Calu3 (cell line): ENCODE results near the gene MICALL1. TPM values are rescaled to one million over a fixed set of nuclear protein-coding genes. Genes with fewer than 3 reads are reported as not detected.

Experiments used
- BruUV-seq: library from RNA; stranded (reverse); fragments of 400-500 nt; replicated peaks from 2 replicates; lab custom pipeline; 2021; lab: Mats Ljungman, UMichigan
- CTCF ChIA-PET: fragments of 300-600 bp; sonication (Branson Sonifier 250); formaldehyde crosslinking; loops from one replicate; lab custom pipeline; 2022; ENCODE audit warnings: antibody characterized with exemption; lab: Charles Lee
- DNase-seq: peaks from one replicate; pipeline ENCODE4 v3.0.0; 2022
- H3K27ac Mint-ChIP-seq: one replicate; pipeline ENCODE4 v1.8.0; 2022; ENCODE audit warnings: mixed read lengths; ENCODE audit not compliant: unreplicated experiment
- H3K27me3 Mint-ChIP-seq: one replicate; pipeline ENCODE4 v1.8.0; 2022; ENCODE audit warnings: mixed read lengths; ENCODE audit not compliant: unreplicated experiment
- H3K36me3 Mint-ChIP-seq: one replicate; pipeline ENCODE4 v1.8.0; 2022; ENCODE audit warnings: mild to moderate bottlenecking, moderate library complexity, mixed read lengths; ENCODE audit not compliant: insufficient read depth, unreplicated experiment
- H3K4me1 Mint-ChIP-seq: one replicate; pipeline ENCODE4 v1.8.0; 2022; ENCODE audit warnings: mild to moderate bottlenecking, low read depth, mixed read lengths; ENCODE audit not compliant: unreplicated experiment
- H3K4me3 Mint-ChIP-seq: one replicate; pipeline ENCODE4 v1.8.0; 2022; ENCODE audit warnings: mild to moderate bottlenecking, low read depth, moderate library complexity, mixed read lengths; ENCODE audit not compliant: unreplicated experiment
- H3K9me3 Mint-ChIP-seq: one replicate; pipeline ENCODE4 v1.8.0; 2022; ENCODE audit warnings: low read depth, mixed read lengths; ENCODE audit not compliant: unreplicated experiment
- intact Hi-C: fragments of 100-400 bp; cut with micrococcal nuclease; formaldehyde crosslinking; loops from one replicate; pipeline ENCODE4 v1.10.0; 2022; ENCODE audit not compliant: unreplicated experiment
- total RNA-seq: library from RNA; stranded (reverse); gene quantifications from 2 replicates; pipeline ENCODE4 v1.2.3, GENCODE V29; 2022
- TF ChIP-seq, protein P1 (sequence below): fragments of 200-600 bp; IDR thresholded peaks from one replicate; pipeline ENCODE4 v1.8.0; 2022; ENCODE audit warnings: antibody characterized with exemption; ENCODE audit not compliant: unreplicated experiment

MICALL1 gene
- total RNA-seq, 1 experiment from 2014 or later = 69.7 TPM

DNA sequence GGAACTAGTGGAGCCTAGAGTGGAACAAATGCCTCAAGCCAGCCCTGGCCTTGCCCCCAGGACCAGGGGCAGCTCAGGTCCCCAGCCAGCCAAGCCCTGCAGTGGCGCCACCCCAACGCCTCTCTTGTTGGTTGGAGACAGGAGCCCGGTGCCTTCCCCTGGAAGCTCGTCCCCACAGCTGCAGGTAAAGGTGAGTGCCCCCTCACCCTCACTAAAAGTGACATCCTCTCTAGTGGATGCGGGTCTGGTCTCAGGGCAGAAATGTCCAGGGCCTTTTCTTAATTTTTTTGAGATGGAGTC lies 21.5 kb downstream of the MICALL1 start:
- TF ChIP-seq, protein P1, sequence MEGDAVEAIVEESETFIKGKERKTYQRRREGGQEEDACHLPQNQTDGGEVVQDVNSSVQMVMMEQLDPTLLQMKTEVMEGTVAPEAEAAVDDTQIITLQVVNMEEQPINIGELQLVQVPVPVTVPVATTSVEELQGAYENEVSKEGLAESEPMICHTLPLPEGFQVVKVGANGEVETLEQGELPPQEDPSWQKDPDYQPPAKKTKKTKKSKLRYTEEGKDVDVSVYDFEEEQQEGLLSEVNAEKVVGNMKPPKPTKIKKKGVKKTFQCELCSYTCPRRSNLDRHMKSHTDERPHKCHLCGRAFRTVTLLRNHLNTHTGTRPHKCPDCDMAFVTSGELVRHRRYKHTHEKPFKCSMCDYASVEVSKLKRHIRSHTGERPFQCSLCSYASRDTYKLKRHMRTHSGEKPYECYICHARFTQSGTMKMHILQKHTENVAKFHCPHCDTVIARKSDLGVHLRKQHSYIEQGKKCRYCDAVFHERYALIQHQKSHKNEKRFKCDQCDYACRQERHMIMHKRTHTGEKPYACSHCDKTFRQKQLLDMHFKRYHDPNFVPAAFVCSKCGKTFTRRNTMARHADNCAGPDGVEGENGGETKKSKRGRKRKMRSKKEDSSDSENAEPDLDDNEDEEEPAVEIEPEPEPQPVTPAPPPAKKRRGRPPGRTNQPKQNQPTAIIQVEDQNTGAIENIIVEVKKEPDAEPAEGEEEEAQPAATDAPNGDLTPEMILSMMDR = no peak
- no TSS peak for BruUV-seq
- DNase-seq = no peak
- intact Hi-C loops = no loop called here
- H3K36me3 Mint-ChIP-seq = peaks cover 51% of the 10 kb centered on the region
- no peak overlapping the region for H3K27ac Mint-ChIP-seq
- no peaks in the 10 kb centered on the region for H3K27me3 Mint-ChIP-seq
- H3K4me3 Mint-ChIP-seq = no peak overlapping the region
- CTCF ChIA-PET = no interaction called here
- no peaks in the 10 kb centered on the region for H3K9me3 Mint-ChIP-seq
- peaks cover under 1% of the 10 kb centered on the region for H3K4me1 Mint-ChIP-seq

DNA sequence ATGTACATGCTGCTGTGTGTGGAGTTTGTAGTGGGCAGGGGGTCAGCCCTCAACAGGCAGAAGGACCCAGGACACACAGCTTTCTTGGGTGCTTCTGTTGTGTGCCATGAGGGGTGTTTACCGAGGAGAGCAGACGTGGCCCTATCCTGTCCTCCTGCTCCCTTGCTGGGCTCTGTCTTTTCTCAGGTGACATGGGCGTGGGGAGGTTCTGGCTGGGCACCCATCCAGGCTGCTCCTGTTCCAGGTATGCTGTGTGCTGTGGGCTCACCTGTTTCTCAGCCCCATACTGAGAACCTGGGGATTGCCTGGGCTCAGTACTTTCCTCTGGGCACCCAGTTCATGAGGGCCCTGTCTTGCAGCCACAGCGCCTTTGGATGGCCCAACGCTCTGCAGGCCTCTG lies 23.3 kb downstream of the MICALL1 start:
- Mint-ChIP-seq H3K4me1 (peaks cover 17% of the 10 kb centered on the region), H3K27me3 (no peaks in the 10 kb centered on the region), H3K36me3 (peaks cover 51% of the 10 kb centered on the region), H3K9me3 (no peaks in the 10 kb centered on the region), H3K27ac (no peak overlapping the region), H3K4me3 (no peak overlapping the region)
- TF ChIP-seq, protein P1 = no peak
- BruUV-seq = no TSS peak
- intact Hi-C loops = no loop called here
- CTCF ChIA-PET = interaction anchor here (0.7 kb wide), 1 partner anchor 15 kb away, joined by 3 read pairs; no protein-coding TSS in a partner anchor
- DNase-seq = no peak

DNA sequence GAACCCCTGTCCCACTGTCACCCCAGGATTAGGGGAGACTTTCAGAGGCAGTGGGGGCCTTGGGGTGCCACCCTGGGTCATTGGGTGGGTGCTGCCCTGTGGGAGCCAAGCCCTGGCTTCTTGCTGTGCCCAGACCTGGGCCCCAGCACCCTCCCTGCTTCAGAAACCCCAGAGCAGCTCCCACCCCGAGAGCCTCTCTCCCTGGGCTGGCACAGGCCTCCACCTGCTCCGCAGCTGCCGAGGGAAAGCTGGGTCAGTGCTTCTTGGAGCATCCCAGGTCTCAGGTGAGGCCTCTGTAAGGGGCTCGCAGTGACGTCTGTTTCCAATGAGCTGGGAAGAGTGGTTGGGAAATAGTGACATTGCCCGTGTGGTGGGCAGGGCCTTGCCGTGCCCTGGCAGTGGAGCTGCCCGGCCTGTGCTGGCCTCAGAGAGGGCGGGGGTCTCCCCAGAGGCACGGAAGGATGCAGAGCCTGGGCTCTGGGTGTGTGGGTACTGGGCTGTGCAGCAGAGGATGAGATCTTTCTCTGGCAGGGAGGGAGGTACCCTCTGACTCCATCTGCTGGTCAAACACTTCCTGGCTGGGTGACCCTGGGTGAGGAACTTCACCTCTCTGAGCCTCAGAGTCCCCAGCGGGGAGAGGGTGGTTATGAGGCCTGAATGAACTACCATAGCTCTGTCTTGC lies 24.3 kb downstream of the MICALL1 start:
- Mint-ChIP-seq H3K27ac (no peak overlapping the region), H3K9me3 (no peaks in the 10 kb centered on the region), H3K4me3 (no peak overlapping the region), H3K27me3 (no peaks in the 10 kb centered on the region), H3K36me3 (peaks cover 48% of the 10 kb centered on the region), H3K4me1 (peaks cover 17% of the 10 kb centered on the region)
- CTCF ChIA-PET = no interaction called here
- intact Hi-C loops = loop anchor here (5.0 kb wide), 1 partner anchor 33 kb away; no protein-coding TSS in a partner anchor
- TF ChIP-seq, protein P1 = peak; percentile 46
- BruUV-seq = no TSS peak
- DNase-seq = no peak

DNA sequence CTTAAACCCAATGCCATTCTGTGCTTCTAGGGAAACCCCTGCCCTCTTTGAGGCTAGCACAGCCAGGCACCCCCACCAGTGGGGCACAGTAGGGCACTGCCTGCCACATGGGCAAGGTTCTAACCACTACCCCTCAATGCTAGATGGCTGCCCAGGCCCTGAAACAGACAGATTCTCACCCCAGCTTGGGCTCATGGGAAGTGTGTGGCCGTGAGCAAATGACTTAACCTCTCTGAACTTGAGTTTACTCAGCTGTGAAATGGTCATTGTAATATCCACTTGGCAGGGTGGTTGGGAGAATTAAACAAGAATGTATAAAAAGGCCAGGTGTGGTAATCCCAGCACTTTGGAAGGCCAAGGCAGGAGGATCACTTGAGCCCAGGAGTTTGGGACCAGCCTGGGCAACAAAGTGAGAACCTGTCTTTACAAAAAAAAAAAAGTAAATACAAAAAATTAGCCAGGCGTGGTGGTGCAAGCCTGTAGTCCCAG lies 24.9 kb downstream of the MICALL1 start:
- H3K9me3 Mint-ChIP-seq = no peaks in the 10 kb centered on the region
- H3K27ac Mint-ChIP-seq = no peak overlapping the region
- DNase-seq = no peak
- intact Hi-C loops = loop anchor here (5.0 kb wide), 1 partner anchor 34 kb away; no protein-coding TSS in a partner anchor
- no peak overlapping the region for H3K4me3 Mint-ChIP-seq
- peaks cover 52% of the 10 kb centered on the region for H3K36me3 Mint-ChIP-seq
- CTCF ChIA-PET = no interaction called here
- H3K4me1 Mint-ChIP-seq = peaks cover 17% of the 10 kb centered on the region
- no TSS peak for BruUV-seq
- no peaks in the 10 kb centered on the region for H3K27me3 Mint-ChIP-seq
- TF ChIP-seq, protein P1 = peak; percentile 0
